ENCODE measurements around the gene RPL21. TPM values are rescaled to one million over a fixed set of nuclear protein-coding genes. Genes with fewer than 3 reads are reported as not detected.

Gene RPL21
- total RNA-seq, 4 donors from 2014 or later, result 500 to 959 (median 698) TPM

- Histone ChIP-seq H3K9me3 (no peaks in the 10 kb centered on the region), H3K4me3 (no peak overlapping the region), H3K27ac (no peak overlapping the region), H3K27me3 (no peaks in the 10 kb centered on the region), H3K4me1 (peaks cover 0 to 59% (median 10%) of the 10 kb centered on the region in 4 donors), H3K36me3 (peaks cover 0 to 76% (median 5%) of the 10 kb centered on the region in 3 donors)
- WGBS, 2 donors, result 89 to 91% methylated on average over 5 of the region's 5 CpGs
- no peak for DNase-seq (ENCODE audit: low spot score in 2 of 2)
- TF ChIP-seq EP300 (IDR thresholded peaks at IDR 0.05) (no peak), CTCF (IDR thresholded peaks at IDR 0.05) (no peak), POLR2A (IDR thresholded peaks at IDR 0.05) (no peak)
Measured at GRCh38 chr13:27258637-27259386, 7.5 kb downstream of the RPL21 start.

- peak overlapping the region in 2 of 4 donors; percentile 22 to 31 for H3K27ac ChIP-seq
- TF ChIP-seq EP300 (IDR thresholded peaks at IDR 0.05), result peak in 1 of 2 donors; percentile 25
- TF ChIP-seq POLR2A (IDR thresholded peaks at IDR 0.05), result no peak
- peaks cover 0 to 67% (median 5%) of the 10 kb centered on the region in 3 donors for H3K36me3 ChIP-seq
Measured at GRCh38 chr13:27259831-27260230, 8.5 kb downstream of the RPL21 start.

DNA sequence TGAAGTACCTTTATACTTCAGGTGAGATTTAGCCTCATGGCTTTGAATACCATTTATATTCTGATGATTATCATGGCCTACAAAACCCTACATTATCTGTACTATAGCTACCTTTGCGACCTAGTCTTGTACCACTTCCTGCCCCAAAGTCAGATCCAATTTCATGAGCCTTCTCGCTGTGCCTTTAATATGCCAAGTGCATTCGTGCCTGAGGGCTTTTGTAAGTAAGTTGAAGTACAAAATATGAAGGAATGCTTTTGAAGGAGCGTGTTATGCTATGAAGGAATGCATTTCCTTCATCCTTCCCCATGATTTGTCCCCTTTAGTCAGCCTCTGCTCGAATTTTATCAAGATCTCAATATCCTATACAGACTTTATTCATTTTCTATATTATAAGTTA lies 10.0 kb downstream of the RPL21 start:
- Histone ChIP-seq H3K36me3 (peaks cover 0 to 53% (median 5%) of the 10 kb centered on the region in 3 donors), H3K27ac (no peak overlapping the region)

More at GRCh38 chr13:27259831-27260230, 8.5 kb downstream of the RPL21 start:
- WGBS, 2 donors, result 28 to 33% methylated on average over 2 of the region's 2 CpGs
- Histone ChIP-seq H3K9me3 (no peaks in the 10 kb centered on the region), H3K27me3 (no peaks in the 10 kb centered on the region), H3K4me3 (no peak overlapping the region), H3K4me1 (peaks cover 0 to 57% (median under 1%) of the 10 kb centered on the region in 4 donors)
- DNase-seq (ENCODE audit: low spot score in 2 of 2), result no peak

DNA sequence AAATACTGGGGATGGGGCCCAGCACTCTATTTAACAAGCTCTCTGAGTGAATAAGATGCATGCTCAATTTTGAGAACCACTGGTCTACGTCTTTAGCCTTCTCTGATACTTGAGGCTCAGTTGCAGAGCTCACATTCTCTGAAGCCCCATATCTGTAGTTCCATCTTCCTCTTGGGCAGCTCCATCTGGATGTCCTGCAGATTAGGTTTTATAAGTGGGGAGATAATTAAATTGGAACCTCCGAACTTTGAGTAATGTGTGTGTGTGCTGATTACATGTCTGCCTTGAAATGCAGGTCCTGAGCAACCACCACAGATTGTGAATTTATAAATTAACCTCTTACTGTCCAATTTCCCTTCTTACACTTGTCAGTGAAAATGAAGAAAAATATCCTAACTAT lies 12.1 kb downstream of the RPL21 start:
- Histone ChIP-seq H3K4me1 (peaks cover 0 to 47% (median 3%) of the 10 kb centered on the region in 4 donors), H3K9me3 (no peaks in the 10 kb centered on the region), H3K36me3 (peaks cover 0 to 33% (median 4%) of the 10 kb centered on the region in 3 donors), H3K4me3 (no peak overlapping the region), H3K27me3 (no peaks in the 10 kb centered on the region), H3K27ac (no peak overlapping the region)
- no peak for DNase-seq (ENCODE audit: low spot score in 2 of 2)
- 59 to 65% methylated on average over 2 of the region's 2 CpGs for WGBS, 2 donors
- TF ChIP-seq EP300 (IDR thresholded peaks at IDR 0.05) (no peak), CTCF (IDR thresholded peaks at IDR 0.05) (no peak), POLR2A (IDR thresholded peaks at IDR 0.05) (no peak)

More for the DNA sequence above, 10.0 kb downstream of the RPL21 start:
- TF ChIP-seq EP300 (IDR thresholded peaks at IDR 0.05), result no peak
- TF ChIP-seq CTCF (IDR thresholded peaks at IDR 0.05), result no peak
- no peak for TF ChIP-seq POLR2A (IDR thresholded peaks at IDR 0.05)
- H3K4me3 ChIP-seq, result no peak overlapping the region
- no peaks in the 10 kb centered on the region for H3K27me3 ChIP-seq
- WGBS, 2 donors, result 65 to 67% methylated on average over 5 of the region's 5 CpGs
- H3K9me3 ChIP-seq, result no peaks in the 10 kb centered on the region
- no peak for DNase-seq (ENCODE audit: low spot score in 2 of 2)
- peaks cover 0 to 49% (median 0%) of the 10 kb centered on the region in 4 donors for H3K4me1 ChIP-seq

DNA sequence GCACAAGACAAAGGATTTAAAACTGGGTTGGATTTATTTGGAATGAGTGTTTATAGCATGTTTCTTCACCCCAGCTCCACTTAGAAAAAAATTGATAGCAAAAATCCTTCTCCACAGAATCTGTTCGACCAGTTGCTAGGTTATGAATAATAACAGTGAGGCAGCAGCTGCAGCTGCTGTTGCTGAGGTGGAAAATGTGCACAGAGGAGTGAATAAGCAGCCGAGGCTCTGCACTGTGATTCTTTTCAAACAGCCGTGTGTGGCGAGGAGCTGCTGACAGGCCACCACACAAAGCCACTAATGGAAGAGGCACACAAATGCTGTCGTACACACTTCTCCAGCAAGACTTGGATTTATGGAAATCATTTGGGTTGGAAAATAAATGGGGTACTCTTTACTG lies 12.8 kb downstream of the RPL21 start:
- Histone ChIP-seq H3K36me3 (peaks cover 0 to 26% (median 0%) of the 10 kb centered on the region in 3 donors), H3K27ac (peak overlapping the region in 1 of 4 donors; percentile 19), H3K4me1 (peaks cover 0 to 45% (median 3%) of the 10 kb centered on the region in 4 donors), H3K9me3 (no peaks in the 10 kb centered on the region), H3K27me3 (no peaks in the 10 kb centered on the region), H3K4me3 (no peak overlapping the region)
- 42 to 45% methylated on average over 5 of the region's 5 CpGs for WGBS, 2 donors
- DNase-seq (ENCODE audit: low spot score in 2 of 2), result no peak
- TF ChIP-seq POLR2A (IDR thresholded peaks at IDR 0.05) (no peak), EP300 (IDR thresholded peaks at IDR 0.05) (no peak), CTCF (IDR thresholded peaks at IDR 0.05) (no peak)

Data from tibial nerve (tissue), 4 donors.